Measurements from ENCODE around the gene RFPL4A. TPM values are rescaled to one million over a fixed set of nuclear protein-coding genes. Genes with fewer than 3 reads are reported as not detected.
A peak's percentile ranks its signal among the peaks of the same experiment; 100 is the strongest.
"Not testable (repeated sequence)": the region's sequence is repeated elsewhere in the genome, so short reads cannot be mapped to it uniquely, and the experiment has no call there.

The RFPL4A gene
- total RNA-seq, 2 donors from 2014 or later: not detected

DNA sequence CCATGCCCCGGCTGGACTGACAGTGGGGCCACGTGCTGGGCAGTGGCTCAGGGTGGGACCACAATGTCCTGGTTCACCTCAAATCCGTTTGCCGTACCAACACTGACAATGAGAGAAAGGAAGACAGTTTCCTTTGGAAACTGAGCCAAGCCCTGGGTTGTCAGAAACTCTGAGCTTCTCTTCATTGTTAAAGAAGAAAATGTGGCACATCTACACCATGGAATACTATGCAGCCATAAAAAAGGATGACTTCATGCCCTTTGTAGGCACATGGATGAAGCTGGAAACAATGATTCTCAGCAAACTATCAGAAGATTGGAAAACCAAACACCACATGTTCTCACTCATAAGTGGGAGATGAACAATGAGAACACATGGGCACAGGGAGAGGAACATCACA lies 2.1 kb upstream of the RFPL4A start:
- H3K27me3 Mint-ChIP-seq: peaks cover 7 to 43% of the 10 kb centered on the region in 2 donors
- not testable (repeated sequence) for H3K9me3 Mint-ChIP-seq; H3K4me1 Mint-ChIP-seq (ENCODE audit: low read depth in 2 of 2); H3K36me3 Mint-ChIP-seq; DNase-seq (ENCODE audit: low spot score); H3K27ac Mint-ChIP-seq; H3K4me3 Mint-ChIP-seq; ATAC-seq

DNA sequence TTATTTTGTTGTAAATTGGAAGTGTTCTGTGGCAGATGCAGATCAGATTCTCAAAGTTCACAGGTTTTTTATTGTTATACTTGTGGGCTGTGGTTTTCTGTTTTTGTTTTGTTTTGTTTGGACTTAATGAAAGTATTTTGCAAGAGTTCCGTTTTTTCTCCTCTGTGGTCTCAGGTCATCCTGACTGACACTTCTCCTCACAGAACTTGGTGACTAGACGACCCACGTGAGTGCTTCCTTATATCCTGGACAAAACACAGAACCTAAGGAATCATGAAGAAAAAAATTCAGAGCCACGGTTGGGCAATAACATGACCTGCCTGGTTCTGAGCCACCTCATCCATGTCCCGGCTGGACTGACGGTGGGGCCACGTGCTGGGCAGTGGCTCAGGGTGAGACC lies 7.6 kb downstream of the RFPL4A start:
- DNase-seq (ENCODE audit: low spot score) (no peak), ATAC-seq (no peak)
- Mint-ChIP-seq H3K27ac (no peak overlapping the region), H3K4me1 (ENCODE audit: low read depth in 2 of 2) (peaks cover 0 to 3% of the 10 kb centered on the region in 2 donors), H3K9me3 (no peaks in the 10 kb centered on the region), H3K36me3 (no peaks in the 10 kb centered on the region), H3K4me3 (no peak overlapping the region), H3K27me3 (peaks cover 16 to 22% of the 10 kb centered on the region in 2 donors)

DNA sequence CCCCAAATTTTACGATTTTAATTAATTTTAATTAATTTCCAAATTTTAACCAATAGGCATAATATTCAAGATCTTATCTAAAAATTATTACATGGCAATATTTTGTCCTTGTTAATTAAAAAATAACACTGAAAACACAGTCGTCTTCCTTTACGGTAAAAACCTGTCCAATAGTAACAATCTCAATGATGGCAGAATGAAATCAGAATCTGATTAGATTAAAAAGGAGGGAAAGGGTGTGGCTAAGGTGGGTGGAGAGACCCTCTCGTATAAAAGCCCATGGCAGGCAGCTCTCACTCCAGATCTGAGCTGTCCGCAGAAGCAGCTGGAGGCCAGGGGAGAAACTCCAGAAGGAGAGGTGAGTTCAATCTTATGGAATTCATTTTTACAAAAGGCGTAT lies 9.9 kb downstream of the RFPL4A start, which contains the start of gene RFPL4AL1:
RFPL4AL1 (plus strand) TSS at position 301 of the 400 bp plus-strand sequence. CDS start 2,687 bp downstream, outside the sequence.
- H3K4me1 Mint-ChIP-seq (ENCODE audit: low read depth in 2 of 2); H3K36me3 Mint-ChIP-seq; ATAC-seq; DNase-seq (ENCODE audit: low spot score); H3K4me3 Mint-ChIP-seq; H3K9me3 Mint-ChIP-seq; H3K27ac Mint-ChIP-seq: not testable (repeated sequence)
- peaks cover 14 to 17% of the 10 kb centered on the region in 2 donors for H3K27me3 Mint-ChIP-seq

DNA sequence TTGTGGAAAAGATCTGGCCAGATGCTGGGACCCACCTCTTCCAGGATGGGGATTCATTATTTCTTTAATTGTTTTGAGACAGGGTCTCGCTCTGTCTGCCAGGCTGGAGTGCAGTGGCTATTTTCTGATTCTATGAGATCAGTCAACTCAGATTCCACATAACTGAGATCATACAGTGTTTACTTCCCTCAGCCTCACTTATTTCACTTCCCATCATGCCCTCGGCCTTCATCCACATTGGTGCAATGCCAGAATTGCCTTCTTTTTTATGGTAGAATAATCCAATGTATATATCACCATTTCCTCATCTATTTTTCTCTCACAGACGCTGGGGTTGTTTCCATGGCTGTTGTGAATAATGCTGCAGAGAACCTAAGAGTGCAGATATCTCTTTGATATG lies 10.7 kb downstream of the RFPL4A start:
- not testable (repeated sequence) for H3K4me3 Mint-ChIP-seq; H3K4me1 Mint-ChIP-seq (ENCODE audit: low read depth in 2 of 2); ATAC-seq; DNase-seq (ENCODE audit: low spot score); H3K9me3 Mint-ChIP-seq; H3K27ac Mint-ChIP-seq; H3K36me3 Mint-ChIP-seq
- peaks cover 13 to 15% of the 10 kb centered on the region in 2 donors for H3K27me3 Mint-ChIP-seq

DNA sequence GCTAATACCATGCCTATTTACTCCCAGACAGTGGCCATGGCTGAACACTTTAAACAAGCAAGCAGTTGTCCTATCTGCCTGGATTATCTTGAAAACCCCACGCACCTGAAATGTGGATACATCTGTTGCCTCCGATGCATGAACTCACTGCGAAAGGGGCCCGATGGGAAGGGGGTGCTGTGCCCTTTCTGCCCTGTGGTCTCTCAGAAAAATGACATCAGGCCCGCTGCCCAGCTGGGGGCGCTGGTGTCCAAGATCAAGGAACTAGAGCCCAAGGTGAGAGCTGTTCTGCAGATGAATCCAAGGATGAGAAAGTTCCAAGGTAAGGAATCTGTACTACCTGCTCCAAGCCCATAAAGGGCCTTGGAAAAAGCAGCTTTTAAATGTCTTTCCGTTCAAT lies 18.6 kb downstream of the RFPL4A start:
- Mint-ChIP-seq H3K4me3 (no peak overlapping the region), H3K27me3 (peaks cover 0 to 22% of the 10 kb centered on the region in 2 donors), H3K36me3 (no peaks in the 10 kb centered on the region), H3K9me3 (no peaks in the 10 kb centered on the region), H3K27ac (no peak overlapping the region), H3K4me1 (ENCODE audit: low read depth in 2 of 2) (no peaks in the 10 kb centered on the region)
- ATAC-seq: no peak
- no peak for DNase-seq (ENCODE audit: low spot score)

DNA sequence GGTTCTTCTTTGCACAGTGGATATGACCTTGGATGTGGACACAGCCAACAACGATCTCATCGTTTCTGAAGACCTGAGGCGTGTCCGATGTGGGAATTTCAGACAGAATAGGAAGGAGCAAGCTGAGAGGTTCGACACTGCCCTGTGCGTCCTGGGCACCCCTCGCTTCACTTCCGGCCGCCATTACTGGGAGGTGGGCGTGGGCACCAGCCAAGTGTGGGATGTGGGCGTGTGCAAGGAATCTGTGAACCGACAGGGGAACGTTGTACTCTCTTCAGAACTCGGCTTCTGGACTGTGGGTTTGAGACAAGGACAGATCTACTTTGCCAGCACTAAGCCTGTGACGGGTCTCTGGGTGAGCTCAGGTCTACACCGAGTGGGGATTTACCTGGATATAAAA lies 19.4 kb downstream of the RFPL4A start:
- Mint-ChIP-seq H3K4me3 (no peak overlapping the region), H3K9me3 (no peaks in the 10 kb centered on the region), H3K36me3 (no peaks in the 10 kb centered on the region), H3K27ac (no peak overlapping the region), H3K27me3 (peaks cover 2 to 22% of the 10 kb centered on the region in 2 donors), H3K4me1 (ENCODE audit: low read depth in 2 of 2) (no peaks in the 10 kb centered on the region)
- ATAC-seq: no peak
- DNase-seq (ENCODE audit: low spot score): no peak

DNA sequence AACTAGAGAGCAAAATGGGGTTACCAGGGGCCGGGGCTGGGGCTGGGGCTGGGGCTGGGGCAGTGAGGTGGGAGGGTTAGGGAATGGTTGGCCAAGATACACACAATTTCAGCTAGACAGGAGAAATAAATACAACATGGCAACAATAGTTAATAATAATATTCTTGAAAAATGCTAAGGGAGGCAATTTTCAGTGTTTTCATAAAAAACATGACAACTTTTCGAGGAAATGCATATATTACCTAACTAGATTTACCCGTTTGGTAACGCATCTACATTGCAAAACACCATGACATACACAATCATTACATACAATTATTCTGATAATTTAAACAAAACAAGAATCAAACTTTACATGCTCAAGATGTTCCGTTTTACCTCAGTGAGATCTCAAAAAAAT lies 22.2 kb downstream of the RFPL4A start:
- ATAC-seq (no peak), DNase-seq (ENCODE audit: low spot score) (no peak)
- Mint-ChIP-seq H3K27me3 (peaks cover 2 to 15% of the 10 kb centered on the region in 2 donors), H3K9me3 (no peaks in the 10 kb centered on the region), H3K36me3 (no peaks in the 10 kb centered on the region), H3K4me3 (no peak overlapping the region), H3K4me1 (ENCODE audit: low read depth in 2 of 2) (no peaks in the 10 kb centered on the region), H3K27ac (no peak overlapping the region)

DNA sequence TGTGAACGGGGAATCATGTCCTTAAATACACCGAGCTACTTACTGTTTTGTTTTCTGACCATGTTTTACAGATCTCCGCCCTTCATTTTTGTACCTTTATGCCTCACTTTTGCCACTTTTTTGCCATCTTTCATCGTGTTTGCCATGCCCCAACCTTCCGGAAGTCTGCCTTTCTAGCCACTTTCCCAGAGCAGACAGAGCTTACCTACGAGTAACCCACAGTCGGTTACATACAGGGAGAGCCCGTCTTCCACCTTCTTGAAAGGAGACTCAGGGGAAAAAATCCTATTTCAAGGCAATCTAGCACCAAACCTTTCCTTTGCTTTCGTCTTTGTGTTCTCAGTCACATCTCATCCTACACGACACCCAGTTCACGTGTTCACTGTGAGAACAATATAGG lies 36.1 kb downstream of the RFPL4A start:
- Mint-ChIP-seq H3K27me3 (peaks cover 4 to 15% of the 10 kb centered on the region in 2 donors), H3K9me3 (no peaks in the 10 kb centered on the region), H3K36me3 (no peaks in the 10 kb centered on the region), H3K27ac (no peak overlapping the region), H3K4me3 (no peak overlapping the region), H3K4me1 (ENCODE audit: low read depth in 2 of 2) (no peaks in the 10 kb centered on the region)
- no peak for ATAC-seq
- DNase-seq (ENCODE audit: low spot score): no peak

DNA sequence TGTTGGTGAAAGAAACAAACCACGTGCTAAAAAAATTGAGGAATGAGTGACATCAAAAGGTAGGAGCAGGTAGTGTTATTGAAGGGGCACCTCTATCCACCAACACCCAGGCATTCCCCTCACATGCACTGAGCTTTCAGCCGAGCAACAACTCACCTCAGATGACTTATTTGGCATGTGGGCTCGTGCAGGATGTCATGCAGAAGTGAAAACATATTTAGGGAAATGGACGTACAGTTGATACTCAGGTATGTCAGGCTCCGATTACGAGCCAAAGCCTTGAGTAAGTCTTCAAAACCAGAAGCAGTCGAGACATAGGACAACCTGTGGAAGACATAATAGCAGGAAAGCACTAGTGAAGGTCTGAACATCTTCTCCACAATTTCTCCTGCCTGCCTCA lies 42.5 kb downstream of the RFPL4A start:
- Mint-ChIP-seq H3K4me3 (no peak overlapping the region), H3K36me3 (no peaks in the 10 kb centered on the region), H3K27ac (no peak overlapping the region), H3K4me1 (ENCODE audit: low read depth in 2 of 2) (no peaks in the 10 kb centered on the region), H3K9me3 (peaks cover 6% of the 10 kb centered on the region), H3K27me3 (peaks cover 9 to 21% of the 10 kb centered on the region in 2 donors)
- no peak for ATAC-seq
- DNase-seq (ENCODE audit: low spot score): no peak

DNA sequence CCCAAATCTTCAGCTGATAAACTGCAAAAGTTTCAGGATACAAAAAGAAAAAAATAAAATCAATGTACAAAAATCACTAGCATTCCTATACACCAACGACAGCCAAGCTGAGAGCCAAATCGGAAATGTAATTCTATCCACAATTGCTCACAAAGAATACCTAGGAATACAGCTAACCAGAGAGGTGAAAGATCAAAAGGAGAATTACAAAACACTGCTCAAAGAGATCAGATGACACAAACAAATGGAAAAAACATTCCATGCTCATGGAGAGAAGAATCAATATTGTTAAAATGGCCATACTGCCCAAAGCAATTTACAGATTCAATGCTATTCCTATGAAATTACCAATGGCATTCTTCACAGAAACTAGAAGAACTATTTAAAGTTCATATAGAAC lies 43.4 kb downstream of the RFPL4A start:
- H3K36me3 Mint-ChIP-seq: no peaks in the 10 kb centered on the region
- peaks cover 9 to 28% of the 10 kb centered on the region in 2 donors for H3K27me3 Mint-ChIP-seq
- H3K27ac Mint-ChIP-seq: no peak overlapping the region
- peaks cover 11% of the 10 kb centered on the region for H3K9me3 Mint-ChIP-seq
- DNase-seq (ENCODE audit: low spot score): no peak
- H3K4me1 Mint-ChIP-seq (ENCODE audit: low read depth in 2 of 2): no peaks in the 10 kb centered on the region
- ATAC-seq: no peak
- H3K4me3 Mint-ChIP-seq: no peak overlapping the region

DNA sequence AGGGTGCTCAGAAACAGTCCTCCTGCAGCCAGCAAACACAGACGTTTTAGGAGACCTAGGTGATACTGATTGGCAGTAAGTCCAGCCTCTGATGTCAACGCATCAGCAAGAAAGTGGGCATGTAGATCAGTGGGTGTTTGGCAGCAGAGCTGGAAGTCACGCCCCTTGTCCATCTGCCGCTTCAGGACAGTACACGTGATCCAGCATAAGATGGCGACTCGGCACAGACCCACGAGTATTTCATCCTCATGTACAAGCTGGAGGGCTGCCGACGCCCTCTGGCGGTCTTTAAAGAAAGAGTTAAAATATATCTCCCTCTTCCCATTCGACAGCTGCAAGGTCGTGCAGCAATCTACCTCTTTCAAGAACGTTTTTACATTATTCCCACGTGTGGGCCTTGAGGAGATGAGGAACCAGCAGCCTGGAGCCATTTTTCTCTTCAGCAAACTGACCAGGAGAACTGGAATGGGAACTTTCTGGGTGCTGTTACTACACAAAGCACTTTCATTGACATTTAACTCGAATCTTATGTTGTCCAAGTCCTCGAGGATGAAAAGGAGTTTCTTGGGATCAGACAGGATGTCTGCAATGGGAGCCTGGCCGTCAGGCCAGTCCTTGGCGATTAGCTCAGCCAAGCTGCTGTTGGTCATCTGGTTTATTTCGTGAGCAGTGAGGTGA lies 50.6 kb downstream of the RFPL4A start:
- Mint-ChIP-seq H3K4me3 (no peak overlapping the region), H3K27me3 (peaks cover 3 to 18% of the 10 kb centered on the region in 2 donors), H3K27ac (no peak overlapping the region), H3K36me3 (no peaks in the 10 kb centered on the region), H3K9me3 (peaks cover 11% of the 10 kb centered on the region), H3K4me1 (ENCODE audit: low read depth in 2 of 2) (no peaks in the 10 kb centered on the region)
- DNase-seq (ENCODE audit: low spot score) (no peak), ATAC-seq (peak in 1 of 2 donors; percentile 57)

DNA sequence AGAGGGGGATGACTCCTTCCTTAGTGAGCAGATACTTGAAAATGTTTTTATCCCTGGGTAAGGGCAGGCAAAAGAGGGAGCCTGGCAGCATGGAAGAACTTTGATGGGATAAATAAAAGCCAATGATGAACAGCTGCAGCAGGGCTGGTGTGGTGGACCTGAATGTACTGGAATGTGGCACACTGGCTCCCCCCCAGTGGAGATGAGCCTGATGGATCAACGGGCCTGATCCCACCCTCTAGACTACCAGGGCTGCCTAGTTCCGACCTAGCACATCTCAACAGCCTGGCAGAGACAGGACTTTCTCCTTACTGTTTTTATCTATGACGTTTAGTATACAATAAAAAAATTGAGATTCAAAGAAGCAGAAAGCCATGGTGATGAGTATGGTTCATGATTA lies 52.4 kb downstream of the RFPL4A start:
- no peaks in the 10 kb centered on the region for H3K4me1 Mint-ChIP-seq (ENCODE audit: low read depth in 2 of 2)
- peaks cover 9% of the 10 kb centered on the region for H3K9me3 Mint-ChIP-seq
- H3K27ac Mint-ChIP-seq: no peak overlapping the region
- H3K27me3 Mint-ChIP-seq: peaks cover 3 to 15% of the 10 kb centered on the region in 2 donors
- ATAC-seq (no peak), DNase-seq (ENCODE audit: low spot score) (no peak)
- no peak overlapping the region for H3K4me3 Mint-ChIP-seq
- no peaks in the 10 kb centered on the region for H3K36me3 Mint-ChIP-seq

DNA sequence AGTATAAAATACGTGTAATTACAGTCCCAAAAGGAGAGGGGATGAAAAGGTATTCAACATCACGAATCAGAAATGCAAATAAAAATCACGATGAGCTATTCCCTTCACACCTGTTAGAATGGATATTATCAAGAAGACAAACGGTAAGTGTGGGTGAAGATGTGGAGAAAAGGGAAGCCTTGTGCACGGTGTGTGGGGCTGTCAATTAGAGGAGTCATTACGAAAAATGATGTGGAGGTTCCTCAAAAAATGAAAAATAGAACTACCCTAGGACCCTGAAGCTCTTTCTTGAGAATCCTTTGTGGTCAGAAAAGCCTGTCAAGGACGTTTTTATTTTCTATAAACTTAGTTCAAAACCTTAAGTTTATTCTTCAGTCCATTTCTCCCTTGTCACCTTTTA lies 53.6 kb downstream of the RFPL4A start:
- no peak for DNase-seq (ENCODE audit: low spot score)
- H3K9me3 Mint-ChIP-seq: peaks cover 4% of the 10 kb centered on the region
- no peaks in the 10 kb centered on the region for H3K36me3 Mint-ChIP-seq
- no peak for ATAC-seq
- no peak overlapping the region for H3K4me3 Mint-ChIP-seq
- peaks cover 3 to 5% of the 10 kb centered on the region in 2 donors for H3K27me3 Mint-ChIP-seq
- no peaks in the 10 kb centered on the region for H3K4me1 Mint-ChIP-seq (ENCODE audit: low read depth in 2 of 2)
- H3K27ac Mint-ChIP-seq: no peak overlapping the region

All from natural killer cell treated with Interleukin-12 subunit alpha and Interleukin-12 subunit beta and Interleukin-15 and Interleukin-18, amount 100 ng/mL, for 72 hours (primary cell).